Pancreas (tissue), 10 donors: ENCODE results near the gene CCDC158. TPM values are rescaled to one million over a fixed set of nuclear protein-coding genes. Genes with fewer than 3 reads are reported as not detected.

Source experiments
- ATAC-seq, 4 donors: fragments of 200-7000 bp; cut with Tn5 transposase; one replicate each; pipeline versions ENCODE4 v1.8.0 to v1.9.1; 2020; ENCODE audit warnings: mild to moderate bottlenecking in 4 of 4, moderate library complexity in 4 of 4
- DNase-seq, 6 donors: peaks; one replicate each; pipeline ENCODE4 v3.0.0-alpha.2; 2020
- FAIRE-seq: peaks from 2 replicates; lab custom pipeline; 2012; peaks lifted over from hg19 to GRCh38; lab: Jason Lieb, UNC
- H3K27ac ChIP-seq, 4 donors: fragments of 200-600 bp; sonication (generic); 1 replicate in 3 of 4; 2 replicates in 1 of 4; pipeline versions ENCODE4 v1.5.0 to v1.8.0; 2020
- H3K27me3 ChIP-seq, 4 donors: fragments of 200-600 bp; one replicate each; pipeline ENCODE4 v1.8.0; 2021
- H3K36me3 ChIP-seq, 3 donors: fragments of 200-600 bp; sonication (generic) in 1 of 3; one replicate each; pipeline versions ENCODE4 v1.5.0 to v1.8.0; 2020 to 2021
- H3K4me1 ChIP-seq, 3 donors: fragments of 200-600 bp; one replicate each; pipeline ENCODE4 v1.8.0; 2021
- H3K4me3 ChIP-seq, 4 donors: fragments of 200-600 bp; sonication (generic) in 2 of 4; one replicate each; pipeline versions ENCODE4 v1.5.0 to v1.8.0; 2020 to 2021
- H3K9me3 ChIP-seq, 4 donors: fragments of 200-600 bp; one replicate each; pipeline ENCODE4 v1.8.0; 2021
- CTCF ChIP-seq, 4 donors: fragments of 200-600 bp; sonication (generic) in 3 of 4; IDR thresholded peaks; one replicate each; pipeline versions ENCODE4 v1.5.0 to v1.8.0; 2021; ENCODE audit warnings: antibody characterized with exemption in 4 of 4
- WGBS, 2 donors: extraction: QIAGEN DNeasy Blood & Tissue Kit; methylation state at CpG; one replicate each; pipeline ENCODE4 v1.1.7; 2013; 5-methylcytosine and 5-hydroxymethylcytosine counted together
- intact Hi-C, 3 donors: fragments of 100-400 bp; cut with DNase I; formaldehyde crosslinking; loops; one replicate each; pipeline versions ENCODE4 v1.11.1 to v1.14.2; 2022
- polyA plus RNA-seq, 2 donors: library from polyadenylated mRNA; stranded (reverse); fragments of 200-250 nt; gene quantifications; one replicate each; pipeline ENCODE4 v1.2.3, GENCODE V29; 2013
- total RNA-seq, 6 donors: library from RNA; stranded (reverse); fragmentation: NEBNext Ultra II Directional in 4 of 6; extraction: Animal tissue kit (Norgen Biotek cat#: 25700) in 4 of 6; gene quantifications; one replicate each; pipeline versions ENCODE4 v1.2.1 to v1.2.4, GENCODE V29; 2021 to 2023
- donor health status: healthy with polysubstance abuse.
- donor health status: DM: no; HTN: no; CAD: no; lungs with moderate emphysema.
- donor health status: DM: no; HTN: no; CAD: no.
- donor health status: control.
- donor health status: control.
- donor health status: Bipolar disorder and iron deficiency.
- donor health status: DM: yes; HTN: yes; CAD: no.
- donor health status: DM: no; HTN: no; CAD: no.
- donor health status: DM: no; HTN: no; CAD: no.
- donor health status: DM: yes; HTN: yes; CAD: no.

The CCDC158 gene
- total and polyA plus RNA-seq, 8 donors: 0.19 to 0.94 (median 0.61) TPM

- DNase-seq: no peak
- no peak for FAIRE-seq
- intact Hi-C loops: no loop called here
- Histone ChIP-seq H3K4me1 (no peaks in the 10 kb centered on the region), H3K27me3 (no peaks in the 10 kb centered on the region), H3K36me3 (no peaks in the 10 kb centered on the region), H3K9me3 (no peaks in the 10 kb centered on the region), H3K27ac (no peak overlapping the region), H3K4me3 (no peak overlapping the region)
- no peak for TF ChIP-seq CTCF (IDR thresholded peaks at IDR 0.05)
- 94 to 95% methylated on average over 1 of the region's 1 CpG for WGBS, 2 donors
- ATAC-seq: peak in 1 of 4 donors; percentile 62
Measured at GRCh38 chr4:76342191-76342590, 78.8 kb downstream of the CCDC158 start.

GRCh38 chr4:76341063-76341462 is 79.9 kb downstream of the CCDC158 start:
- peak in 2 of 4 donors; percentile 60 to 70 for ATAC-seq
- DNase-seq: no peak
- Histone ChIP-seq H3K27ac (no peak overlapping the region), H3K27me3 (no peaks in the 10 kb centered on the region), H3K9me3 (no peaks in the 10 kb centered on the region), H3K4me1 (no peaks in the 10 kb centered on the region), H3K36me3 (no peaks in the 10 kb centered on the region), H3K4me3 (no peak overlapping the region)
- intact Hi-C loops: no loop called here
- peak; percentile 26 for FAIRE-seq
- TF ChIP-seq CTCF (IDR thresholded peaks at IDR 0.05): no peak

- ATAC-seq (no peak), FAIRE-seq (no peak), DNase-seq (no peak)
- Histone ChIP-seq H3K27me3 (no peaks in the 10 kb centered on the region), H3K36me3 (no peaks in the 10 kb centered on the region), H3K27ac (no peak overlapping the region), H3K4me1 (no peaks in the 10 kb centered on the region), H3K9me3 (no peaks in the 10 kb centered on the region), H3K4me3 (no peak overlapping the region)
- intact Hi-C loops: no loop called here
- no peak for TF ChIP-seq CTCF (IDR thresholded peaks at IDR 0.05)
- 49 to 51% methylated on average over 2 of the region's 2 CpGs for WGBS, 2 donors
Measured at GRCh38 chr4:76339364-76339763, 81.6 kb downstream of the CCDC158 start.

GRCh38 chr4:76334885-76335284 is 86.1 kb downstream of the CCDC158 start:
- Histone ChIP-seq H3K36me3 (no peaks in the 10 kb centered on the region), H3K9me3 (no peaks in the 10 kb centered on the region), H3K27me3 (no peaks in the 10 kb centered on the region), H3K4me1 (no peaks in the 10 kb centered on the region), H3K27ac (no peak overlapping the region), H3K4me3 (no peak overlapping the region)
- FAIRE-seq (no peak), ATAC-seq (no peak), DNase-seq (no peak)
- WGBS, 2 donors: 75 to 82% methylated on average over 3 of the region's 3 CpGs
- no peak for TF ChIP-seq CTCF (IDR thresholded peaks at IDR 0.05)
- intact Hi-C loops: no loop called here

GRCh38 chr4:76326515-76326914 is 94.4 kb downstream of the CCDC158 start:
- ATAC-seq (no peak), FAIRE-seq (no peak), DNase-seq (no peak)
- Histone ChIP-seq H3K9me3 (no peaks in the 10 kb centered on the region), H3K27me3 (no peaks in the 10 kb centered on the region), H3K27ac (no peak overlapping the region), H3K4me3 (no peak overlapping the region), H3K4me1 (no peaks in the 10 kb centered on the region), H3K36me3 (no peaks in the 10 kb centered on the region)
- no peak for TF ChIP-seq CTCF (IDR thresholded peaks at IDR 0.05)
- intact Hi-C loops: no loop called here
